GM23338 (cell line): ENCODE measurements around the gene OR8B2.

Experiments used
- CREB1 ChIP-seq: fragments of 250-450 bp; sonication (Bioruptor Pico); IDR thresholded peaks from 2 replicates; pipeline ENCODE4 v1.5.0; 2020; ENCODE audit warnings: low read depth, mild to moderate bottlenecking, moderate library complexity
- CTCF ChIP-seq, 2 experiments: fragments of 200-600 bp in 1 of 2; sonication (generic) in 1 of 2; conservative IDR thresholded peaks; 2 replicates each; pipeline versions ENCODE4 v1.5.1 to v1.6.1; 2016 to 2017; ENCODE audit warnings: antibody characterized with exemption in 2 of 2, low read depth in 2 of 2, mild to moderate bottlenecking in 2 of 2, moderate library complexity in 1 of 2
- EZH2 ChIP-seq: fragments of 200-600 bp; sonication (generic); IDR thresholded peaks from one replicate; pipeline ENCODE4 v1.8.0; 2017; ENCODE audit warnings: antibody characterized with exemption, mild to moderate bottlenecking, low read depth; ENCODE audit not compliant: unreplicated experiment
- POLR2AphosphoS5 ChIP-seq: IDR thresholded peaks from 2 replicates; pipeline ENCODE4 v1.6.1; 2016; ENCODE audit warnings: antibody characterized with exemption, low read depth

DNA sequence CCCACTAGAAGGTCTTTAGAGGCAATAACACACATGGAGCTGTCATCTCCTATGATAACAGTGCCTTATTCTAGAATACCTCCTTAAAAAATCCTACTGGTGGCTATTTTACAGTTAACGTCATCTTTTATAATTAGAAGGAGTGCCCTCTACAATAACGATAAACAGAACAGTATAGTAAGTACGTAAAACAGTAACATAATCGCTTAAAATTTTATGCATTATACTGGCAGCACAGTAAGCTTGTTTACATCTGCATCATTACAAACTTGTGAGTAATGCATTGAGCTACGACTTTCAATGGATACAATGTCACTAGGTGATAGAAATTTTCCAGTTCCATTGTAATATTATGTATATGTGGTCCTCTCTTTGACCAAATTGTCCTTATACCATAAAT lies 40.0 kb downstream of the OR8B2 start:
- no peak for TF ChIP-seq CTCF (conservative IDR thresholded peaks at IDR 0.05; ENCODE audit: low read depth in 2 of 2)
- no peak for TF ChIP-seq CREB1 (CRISPR knock-in tag)
- TF ChIP-seq EZH2 = no peak
- TF ChIP-seq POLR2AphosphoS5 = no peak
